HG03439 (cell line): Measurements from ENCODE around the gene KMT5B.

ENCODE experiments used
- ATAC-seq: cut with Tn5 transposase; IDR thresholded peaks from one replicate; pipeline ENCODE4 v1.9.1; 2021; ENCODE audit warnings: mild to moderate bottlenecking, moderate library complexity; ENCODE audit not compliant: unreplicated experiment

Gene KMT5B

GRCh38 chr11:68146704-68147474, 66.2 kb downstream of the KMT5B start:
- ATAC-seq: no peak

- ATAC-seq: no peak
Observed at GRCh38 chr11:68146010-68146540, 67.0 kb downstream of the KMT5B start.

GRCh38 chr11:68145120-68145866, 67.8 kb downstream of the KMT5B start:
- no peak for ATAC-seq

DNA sequence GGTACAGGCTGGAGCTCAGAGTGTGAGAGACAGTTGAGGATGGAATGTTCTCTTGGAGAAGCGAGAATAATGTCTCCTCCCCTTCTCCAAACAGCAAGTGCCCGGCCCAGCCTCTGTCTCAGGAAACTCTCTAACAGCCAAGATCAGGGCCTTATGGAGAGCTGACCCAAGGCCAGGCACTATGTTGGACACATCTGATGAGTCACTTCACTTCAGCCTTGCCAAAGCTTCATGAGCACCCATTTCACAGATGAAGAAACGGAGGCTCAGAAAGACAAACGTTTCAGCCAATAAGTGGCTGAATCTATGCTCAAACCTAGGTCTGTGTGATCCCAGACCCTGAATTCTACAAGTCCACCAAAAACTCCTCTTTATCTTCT, 69.8 kb downstream of the KMT5B start:
- no peak for ATAC-seq

DNA sequence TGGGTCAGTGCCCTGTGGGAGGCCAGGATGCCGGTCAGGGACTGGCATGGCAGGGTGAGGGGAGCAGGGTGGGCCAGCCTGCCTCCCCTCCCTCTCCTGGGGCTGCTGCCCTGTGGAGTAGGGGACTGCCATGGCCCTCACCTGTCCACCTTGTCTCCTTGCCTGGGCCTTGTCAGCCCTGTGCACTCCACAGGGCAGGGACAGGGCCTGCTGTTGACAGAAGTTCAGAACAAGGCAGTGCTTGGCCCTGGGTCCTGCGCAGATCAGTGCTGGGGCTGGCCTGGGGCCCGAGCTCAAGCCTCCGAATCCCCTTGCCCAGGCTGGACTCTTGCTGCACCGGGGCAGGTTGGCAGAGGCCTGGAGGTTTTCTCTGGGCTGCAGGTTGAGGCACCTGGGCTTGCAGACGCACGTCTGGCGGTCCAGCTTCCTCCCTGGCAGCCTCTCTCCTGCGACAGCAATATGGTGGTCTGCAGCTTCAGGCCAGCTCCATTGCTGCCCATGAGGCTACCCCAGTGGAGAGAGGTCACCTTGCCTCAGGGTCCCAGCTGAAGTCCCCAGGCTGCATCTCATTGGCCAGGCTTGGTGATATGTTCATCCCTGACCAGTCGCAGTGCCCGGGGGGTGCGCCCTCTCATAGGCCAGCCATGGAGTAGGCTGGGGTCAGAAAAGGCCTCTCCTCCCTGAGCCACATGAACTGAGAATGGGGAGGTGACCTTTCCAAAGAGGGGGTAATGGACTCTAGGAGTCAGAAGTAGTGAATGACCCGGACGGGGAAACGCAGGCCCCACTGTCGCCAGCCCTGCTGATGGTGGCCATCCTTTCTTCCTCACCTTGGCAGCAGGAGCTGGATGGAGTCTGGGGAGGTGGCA, 70.4 kb downstream of the KMT5B start:
- no peak for ATAC-seq

DNA sequence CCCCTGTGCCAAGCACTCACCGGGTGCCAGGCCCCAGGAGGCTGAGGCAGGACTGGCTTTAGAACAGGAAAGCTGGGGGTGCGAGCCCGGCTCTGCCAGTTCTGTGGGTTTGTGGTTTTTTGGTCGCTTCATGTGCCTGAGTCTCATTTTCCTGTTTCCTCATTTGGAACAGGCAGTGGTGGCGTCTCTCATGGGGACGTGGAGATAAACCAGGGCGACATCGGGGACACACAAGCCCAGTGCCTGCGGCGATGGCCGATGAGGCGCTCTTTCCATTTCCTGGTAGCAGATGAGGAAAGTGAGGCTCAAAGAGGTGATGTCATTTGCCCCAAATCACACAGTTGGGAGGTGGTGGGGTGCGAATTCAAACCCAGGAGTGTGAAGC, 71.1 kb downstream of the KMT5B start:
- no peak for ATAC-seq

DNA sequence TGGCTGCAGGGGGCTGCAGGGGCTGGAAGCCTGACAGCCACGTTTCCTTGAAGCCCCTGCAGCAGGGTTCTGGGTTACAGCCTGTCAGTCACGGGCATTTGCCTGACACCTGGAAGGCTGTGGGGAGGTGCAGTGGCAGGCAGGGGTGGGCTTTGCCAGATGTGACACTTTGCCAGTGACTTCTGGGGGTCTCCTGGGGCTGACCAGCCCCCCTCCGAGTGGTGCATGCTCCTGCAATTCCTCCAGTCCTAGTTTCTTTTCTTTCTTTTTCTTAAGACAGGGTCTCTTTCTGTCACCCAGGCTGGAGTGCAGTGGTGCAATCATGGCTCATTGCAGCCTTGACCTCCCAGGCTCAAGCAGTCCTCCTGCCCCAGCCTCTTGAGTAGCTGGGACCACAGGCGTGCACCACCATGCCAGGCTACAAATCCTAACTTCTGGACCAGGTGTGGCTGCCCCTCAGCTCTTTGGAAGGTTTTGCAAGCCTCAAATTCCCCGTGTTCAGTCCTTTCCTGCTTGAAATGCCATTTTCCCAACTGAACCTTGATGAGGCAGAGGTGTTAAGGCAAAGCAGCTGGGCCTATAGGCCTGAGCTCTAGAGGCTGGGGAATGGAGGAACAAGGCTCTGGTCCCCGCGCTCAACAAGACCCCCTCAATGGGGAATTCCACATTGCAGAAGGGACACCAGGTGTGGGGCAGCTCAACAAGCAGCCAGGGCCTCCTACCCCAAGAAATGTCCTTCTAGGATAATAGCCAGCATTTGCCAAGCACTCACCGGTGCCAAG, 71.7 kb downstream of the KMT5B start:
- ATAC-seq: no peak

DNA sequence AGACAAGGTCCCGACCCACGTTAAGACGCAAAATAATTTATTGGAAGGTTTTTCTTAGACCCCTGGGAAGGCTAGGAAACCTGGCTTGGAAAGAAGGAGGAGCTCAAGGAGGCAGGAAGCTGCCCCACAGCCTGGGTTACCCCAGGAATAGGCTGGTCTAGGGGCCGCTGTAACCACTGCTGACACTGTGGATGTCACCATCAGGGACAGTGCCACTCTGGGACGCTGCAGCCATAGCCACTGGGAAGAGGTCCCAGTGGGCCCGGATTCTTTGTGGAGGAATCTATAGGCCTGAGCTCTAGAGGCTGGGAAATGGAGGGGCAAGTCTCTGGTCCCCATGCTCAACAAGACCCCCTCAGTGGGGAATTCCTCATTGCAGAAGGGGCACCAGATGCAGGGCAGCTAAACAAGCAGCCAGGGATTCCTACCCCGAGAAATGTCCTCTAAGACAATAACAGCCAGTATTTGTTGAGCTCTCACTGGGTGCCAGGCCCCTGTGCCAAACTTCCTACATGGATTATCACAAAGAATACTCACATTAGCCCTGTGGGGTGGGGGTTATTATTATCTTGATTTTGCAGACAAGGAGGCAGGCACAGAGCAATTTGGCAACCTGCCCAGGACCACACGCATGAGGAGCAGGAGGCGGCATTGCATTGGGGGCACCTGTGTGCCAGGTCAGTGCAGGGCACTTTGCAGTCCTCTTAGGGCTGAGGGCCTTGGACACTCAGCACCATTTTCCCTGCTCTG, 72.4 kb downstream of the KMT5B start:
- ATAC-seq: no peak

- no peak for ATAC-seq
Observed at GRCh38 chr11:68138237-68138636, 74.9 kb downstream of the KMT5B start.

GRCh38 chr11:68137833-68138232, 75.3 kb downstream of the KMT5B start:
- ATAC-seq: no peak

- ATAC-seq: no peak
Observed at GRCh38 chr11:68136866-68137265, 76.2 kb downstream of the KMT5B start.

DNA sequence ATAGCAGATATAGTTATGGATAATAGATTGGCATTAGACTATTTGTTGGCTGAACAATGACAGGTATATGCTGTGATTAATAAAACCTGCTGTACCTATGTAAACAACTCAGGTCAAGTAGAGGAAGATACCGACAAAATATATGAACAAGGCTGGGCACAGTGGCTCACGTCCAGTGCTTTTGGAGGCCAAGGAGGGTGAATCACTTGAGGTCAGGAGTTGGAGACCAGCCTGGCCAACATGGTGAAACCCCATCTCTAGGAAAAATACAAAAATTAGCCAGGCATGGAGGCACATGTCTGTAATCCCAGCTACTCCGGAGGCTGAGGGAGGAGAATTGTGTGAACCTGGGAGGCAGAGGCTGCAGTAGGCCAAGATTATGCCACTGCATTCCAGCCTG, 77.9 kb downstream of the KMT5B start:
- ATAC-seq: no peak

GRCh38 chr11:68133761-68134160, 79.3 kb downstream of the KMT5B start:
- ATAC-seq: no peak

- no peak for ATAC-seq
Observed at GRCh38 chr11:68130121-68130520, 83.0 kb downstream of the KMT5B start.

GRCh38 chr11:68128682-68129327, 84.3 kb downstream of the KMT5B start:
- no peak for ATAC-seq

GRCh38 chr11:68127714-68128681, 85.1 kb downstream of the KMT5B start:
- ATAC-seq: no peak

GRCh38 chr11:68125164-68125563, 87.9 kb downstream of the KMT5B start:
- no peak for ATAC-seq

GRCh38 chr11:68122936-68123539, 90.1 kb downstream of the KMT5B start:
- ATAC-seq: no peak
